ENCODE data around the gene COPS8. TPM values are rescaled to one million over a fixed set of nuclear protein-coding genes. Genes with fewer than 3 reads are reported as not detected.

Gene COPS8
- polyA plus RNA-seq, 1 of the 3 experiments (the other 2 are of a cell fraction), result 107 TPM

- no peak overlapping the region for H3K9ac ChIP-seq
- no peaks in the 10 kb centered on the region; a peak in 1 of 4 replicates for H3K4me1 ChIP-seq (ENCODE audit: control insufficient read depth in 1 of 2, insufficient read depth in 2 of 2, low read depth in 1 of 2, low read length in 1 of 2)
- H3F3A ChIP-seq (replicated peaks; ENCODE audit: insufficient read depth), result no peaks in the 10 kb centered on the region
- H3K79me2 ChIP-seq (ENCODE audit: insufficient read depth), result no peaks in the 10 kb centered on the region
- H3K27me3 ChIP-seq (ENCODE audit: insufficient read depth), result no peaks in the 10 kb centered on the region
- no peak for DNase-seq
- no peak overlapping the region for H3K4me2 ChIP-seq
- H3K36me3 ChIP-seq (replicated peaks in 1 of 2; ENCODE audit: control insufficient read depth in 1 of 2, insufficient read depth in 2 of 2, low read length in 1 of 2), result no peaks in the 10 kb centered on the region
- H3K9me2 ChIP-seq, result no peaks in the 10 kb centered on the region
- no peak overlapping the region for H3K4me3 ChIP-seq (ENCODE audit: low read depth in 2 of 2, low read length in 1 of 2)
- no peaks in the 10 kb centered on the region for H4K20me1 ChIP-seq (ENCODE audit: insufficient read depth)
- ChIA-PET CTCF (interaction anchor here (1.7 to 3.3 kb wide), 2 partner anchors 28 to 702 kb away, joined by 5 to 11 read pairs; no protein-coding TSS in a partner anchor), POLR2A (no interaction called here)
- no peak overlapping the region for H3K27ac ChIP-seq (ENCODE audit: low read depth in 2 of 2, low read length in 1 of 2)
- 79% methylated on average over 8 of the region's 9 CpGs for WGBS (ENCODE audit: low lambda C conversion rate)
- no peak for TF ChIP-seq TAF1 (IDR thresholded peaks at IDR 0.05; ENCODE audit: borderline replicate concordance, low read depth, low read length)
- no peak for TF ChIP-seq POLR2AphosphoS5 (IDR thresholded peaks at IDR 0.05; ENCODE audit: low read depth, low read length)
- TF ChIP-seq FOSL2 (IDR thresholded peaks at IDR 0.05; ENCODE audit: borderline replicate concordance, low read depth), result no peak
- TF ChIP-seq USF2 (IDR thresholded peaks at IDR 0.05; ENCODE audit: borderline replicate concordance, low read depth, low read length), result no peak
- no peak for TF ChIP-seq CHD2 (IDR thresholded peaks at IDR 0.05; ENCODE audit: low read length, partially characterized antibody)
- no peak for TF ChIP-seq YY1 (IDR thresholded peaks at IDR 0.05; ENCODE audit: low read depth)
- TF ChIP-seq MEF2A (IDR thresholded peaks at IDR 0.05; ENCODE audit: borderline replicate concordance, low read depth), result no peak
- no peak for TF ChIP-seq MAX (IDR thresholded peaks at IDR 0.05; ENCODE audit: low read depth)
- no peak for TF ChIP-seq GABPA (IDR thresholded peaks at IDR 0.05; ENCODE audit: low read depth)
- no peak for TF ChIP-seq MXI1 (IDR thresholded peaks at IDR 0.05; ENCODE audit: low read depth, low read length)
- TF ChIP-seq RCOR1 (IDR thresholded peaks at IDR 0.05; ENCODE audit: low read length), result no peak
- no peak for TF ChIP-seq USF1 (IDR thresholded peaks at IDR 0.05; ENCODE audit: borderline replicate concordance, low read depth)
- TF ChIP-seq EZH2phosphoT487 (IDR thresholded peaks at IDR 0.05; ENCODE audit: borderline replicate concordance, low read depth), result no peak
- TF ChIP-seq RFX5 (IDR thresholded peaks at IDR 0.05; ENCODE audit: low read length), result no peak
- TF ChIP-seq ELF1 (IDR thresholded peaks at IDR 0.05), result no peak
- no peak for TF ChIP-seq CTCF (IDR thresholded peaks at IDR 0.05)
- TF ChIP-seq PBX3 (IDR thresholded peaks at IDR 0.05), result no peak
- no peak for TF ChIP-seq EP300 (IDR thresholded peaks at IDR 0.05; ENCODE audit: borderline replicate concordance in 1 of 2, low read depth in 1 of 2, low read length in 1 of 2)
- no peak for TF ChIP-seq FOXM1 (IDR thresholded peaks at IDR 0.05; ENCODE audit: low read depth)
- TF ChIP-seq, protein P1, sequence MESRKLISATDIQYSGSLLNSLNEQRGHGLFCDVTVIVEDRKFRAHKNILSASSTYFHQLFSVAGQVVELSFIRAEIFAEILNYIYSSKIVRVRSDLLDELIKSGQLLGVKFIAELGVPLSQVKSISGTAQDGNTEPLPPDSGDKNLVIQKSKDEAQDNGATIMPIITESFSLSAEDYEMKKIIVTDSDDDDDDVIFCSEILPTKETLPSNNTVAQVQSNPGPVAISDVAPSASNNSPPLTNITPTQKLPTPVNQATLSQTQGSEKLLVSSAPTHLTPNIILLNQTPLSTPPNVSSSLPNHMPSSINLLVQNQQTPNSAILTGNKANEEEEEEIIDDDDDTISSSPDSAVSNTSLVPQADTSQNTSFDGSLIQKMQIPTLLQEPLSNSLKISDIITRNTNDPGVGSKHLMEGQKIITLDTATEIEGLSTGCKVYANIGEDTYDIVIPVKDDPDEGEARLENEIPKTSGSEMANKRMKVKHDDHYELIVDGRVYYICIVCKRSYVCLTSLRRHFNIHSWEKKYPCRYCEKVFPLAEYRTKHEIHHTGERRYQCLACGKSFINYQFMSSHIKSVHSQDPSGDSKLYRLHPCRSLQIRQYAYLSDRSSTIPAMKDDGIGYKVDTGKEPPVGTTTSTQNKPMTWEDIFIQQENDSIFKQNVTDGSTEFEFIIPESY (IDR thresholded peaks at IDR 0.05; ENCODE audit: borderline replicate concordance, low read depth), result no peak
- H3K9me3 ChIP-seq, result no peaks in the 10 kb centered on the region
- no peak overlapping the region for H2AFZ ChIP-seq (ENCODE audit: low read depth)
These were observed 30.1 kb upstream of the COPS8 start for GRCh38 chr2:237055386-237056100.

Measured in SK-N-SH (cell line).